GM03348 (cell line): ENCODE measurements around the gene MTCH2.

ENCODE experiments used
- DNase-seq: peaks from one replicate; pipeline ENCODE4 v3.0.0; 2012; ENCODE audit warnings: low spot score

MTCH2 gene

GRCh38 chr11:47589977-47590861 is 52.1 kb downstream of the MTCH2 start:
- no peak for DNase-seq

GRCh38 chr11:47589584-47589976 is 52.8 kb downstream of the MTCH2 start:
- no peak for DNase-seq

GRCh38 chr11:47589118-47589517 is 53.2 kb downstream of the MTCH2 start:
- DNase-seq: no peak

- no peak for DNase-seq
Measured at GRCh38 chr11:47587723-47588326, 54.5 kb downstream of the MTCH2 start.

- DNase-seq: no peak
Measured at GRCh38 chr11:47587039-47587716, 55.2 kb downstream of the MTCH2 start.

- DNase-seq: no peak
Measured at GRCh38 chr11:47586098-47586855, 56.1 kb downstream of the MTCH2 start, which contains the start of gene FAM180B. Gene FAM180B, plus strand, starts transcription at chr11:47586678. Its CDS starts 91 bp downstream, at chr11:47586769.

GRCh38 chr11:47583844-47584243 is 58.5 kb downstream of the MTCH2 start:
- DNase-seq: no peak

GRCh38 chr11:47578524-47579494 is 63.5 kb downstream of the MTCH2 start, which contains the start of the genes KBTBD4 and NDUFS3:
Gene KBTBD4, minus strand, starts transcription at chr11:47578970. Its CDS starts 19 bp downstream, at chr11:47578951.
Gene NDUFS3, plus strand, starts transcription at chr11:47579074. Its CDS starts 18 bp downstream, at chr11:47579092.
- peak; percentile 91 for DNase-seq

- no peak for DNase-seq
Measured at GRCh38 chr11:47577460-47578041, 64.8 kb downstream of the MTCH2 start.

- DNase-seq: no peak
Measured at GRCh38 chr11:47573321-47573720, 69.0 kb downstream of the MTCH2 start.

- DNase-seq: no peak
Measured at GRCh38 chr11:47572715-47573255, 69.6 kb downstream of the MTCH2 start.

GRCh38 chr11:47571895-47572294 is 70.5 kb downstream of the MTCH2 start:
- DNase-seq: peak; percentile 71

GRCh38 chr11:47571357-47571729 is 71.0 kb downstream of the MTCH2 start:
- no peak for DNase-seq

GRCh38 chr11:47570651-47571356 is 71.6 kb downstream of the MTCH2 start:
- DNase-seq: no peak

GRCh38 chr11:47569646-47570045 is 72.7 kb downstream of the MTCH2 start:
- DNase-seq: no peak
